Adrenal gland (tissue), 5 donors: ENCODE measurements around the gene CTRB1.

Experiments used
- POLR2A ChIP-seq, 2 donors: fragments of 450-650 bp; IDR thresholded peaks; one replicate each; pipeline ENCODE4 v1.6.1; 2017; ENCODE audit warnings: antibody characterized with exemption in 2 of 2, mild to moderate bottlenecking in 2 of 2, moderate library complexity in 1 of 2
- TF ChIP-seq, protein P1 (sequence below), 6 experiments: fragments of 450-650 bp in 4 of 6; fragments of 200-600 bp in 2 of 6; sonication (generic) in 1 of 6; IDR thresholded peaks; 1 replicate in 5 of 6; 2 replicates in 1 of 6; pipeline versions ENCODE4 v1.5.1 to v1.8.0; 2016 to 2021; ENCODE audit warnings: antibody characterized with exemption in 6 of 6, mild to moderate bottlenecking in 2 of 6, moderate library complexity in 1 of 6
- donor health status: DM: no; HTN: no; CAD: no.

DNA sequence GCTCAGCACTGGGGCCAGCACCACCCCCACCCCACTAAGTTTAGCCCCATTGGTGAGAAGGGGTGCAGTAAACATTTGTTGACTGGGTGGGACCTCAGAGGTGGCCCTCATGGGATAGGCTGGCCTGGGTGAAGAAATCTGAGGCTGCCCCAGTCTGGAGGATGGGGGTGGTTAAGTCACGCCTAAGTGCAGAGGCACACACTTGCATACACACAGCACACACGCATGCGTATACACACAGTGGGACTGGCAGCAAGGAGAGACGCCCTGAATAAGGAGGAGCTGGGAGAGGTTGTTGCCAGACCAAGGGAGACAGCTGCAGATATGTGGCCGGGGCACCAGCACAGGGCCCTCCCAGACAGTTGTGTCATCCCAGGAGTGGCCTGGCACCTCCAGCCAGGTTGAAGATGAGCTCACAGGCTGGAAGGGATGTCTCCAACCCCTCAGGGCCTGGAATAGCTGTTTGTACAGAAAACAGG lies 35.6 kb downstream of the CTRB1 start:
- TF ChIP-seq, protein P1, sequence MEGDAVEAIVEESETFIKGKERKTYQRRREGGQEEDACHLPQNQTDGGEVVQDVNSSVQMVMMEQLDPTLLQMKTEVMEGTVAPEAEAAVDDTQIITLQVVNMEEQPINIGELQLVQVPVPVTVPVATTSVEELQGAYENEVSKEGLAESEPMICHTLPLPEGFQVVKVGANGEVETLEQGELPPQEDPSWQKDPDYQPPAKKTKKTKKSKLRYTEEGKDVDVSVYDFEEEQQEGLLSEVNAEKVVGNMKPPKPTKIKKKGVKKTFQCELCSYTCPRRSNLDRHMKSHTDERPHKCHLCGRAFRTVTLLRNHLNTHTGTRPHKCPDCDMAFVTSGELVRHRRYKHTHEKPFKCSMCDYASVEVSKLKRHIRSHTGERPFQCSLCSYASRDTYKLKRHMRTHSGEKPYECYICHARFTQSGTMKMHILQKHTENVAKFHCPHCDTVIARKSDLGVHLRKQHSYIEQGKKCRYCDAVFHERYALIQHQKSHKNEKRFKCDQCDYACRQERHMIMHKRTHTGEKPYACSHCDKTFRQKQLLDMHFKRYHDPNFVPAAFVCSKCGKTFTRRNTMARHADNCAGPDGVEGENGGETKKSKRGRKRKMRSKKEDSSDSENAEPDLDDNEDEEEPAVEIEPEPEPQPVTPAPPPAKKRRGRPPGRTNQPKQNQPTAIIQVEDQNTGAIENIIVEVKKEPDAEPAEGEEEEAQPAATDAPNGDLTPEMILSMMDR (IDR thresholded peaks at IDR 0.05) = no peak
- TF ChIP-seq POLR2A (IDR thresholded peaks at IDR 0.05) = no peak
